Left ventricle myocardium inferior (tissue), 1 donor: ENCODE data around the gene CYP19A1. TPM values are rescaled to one million over a fixed set of nuclear protein-coding genes. Genes with fewer than 3 reads are reported as not detected.

Experiments
- DNase-seq: peaks from one replicate; pipeline ENCODE4 v3.0.0-alpha.2; 2020
- H3K27ac ChIP-seq: fragments of 200-600 bp; replicated peaks from 2 replicates; pipeline ENCODE4 v1.8.0; 2021
- H3K27me3 ChIP-seq: fragments of 200-600 bp; 2 replicates; pipeline ENCODE4 v1.8.0; 2021; ENCODE audit warnings: low read depth
- H3K36me3 ChIP-seq: fragments of 200-600 bp; 2 replicates; pipeline ENCODE4 v1.8.0; 2021
- H3K4me1 ChIP-seq: fragments of 200-600 bp; 2 replicates; pipeline ENCODE4 v1.8.0; 2021
- H3K4me3 ChIP-seq: fragments of 200-600 bp; 2 replicates; pipeline ENCODE4 v1.8.0; 2021; ENCODE audit warnings: mild to moderate bottlenecking, moderate library complexity
- H3K9me3 ChIP-seq: fragments of 200-600 bp; replicated peaks from 2 replicates; pipeline ENCODE4 v1.8.0; 2021
- CTCF ChIP-seq: fragments of 200-600 bp; IDR thresholded peaks from 2 replicates; pipeline ENCODE4 v1.8.0; 2021; ENCODE audit warnings: antibody characterized with exemption, mild to moderate bottlenecking, borderline replicate concordance
- intact Hi-C: fragments of 100-400 bp; cut with micrococcal nuclease; formaldehyde crosslinking; loops from one replicate; pipeline ENCODE4 v1.11.0; 2022
- total RNA-seq: library from RNA; stranded (reverse); fragmentation: NEBNext Ultra II Directional; extraction: Animal tissue kit (Norgen Biotek cat#: 25700); gene quantifications from one replicate; pipeline ENCODE4 v1.2.1, GENCODE V29; 2021
- donor health status: DM: no; HTN: yes; CAD: no; lungs with severe emphysema.

CYP19A1 gene
- total RNA-seq, 1 donor from 2014 or later, result 0.60 TPM

DNA sequence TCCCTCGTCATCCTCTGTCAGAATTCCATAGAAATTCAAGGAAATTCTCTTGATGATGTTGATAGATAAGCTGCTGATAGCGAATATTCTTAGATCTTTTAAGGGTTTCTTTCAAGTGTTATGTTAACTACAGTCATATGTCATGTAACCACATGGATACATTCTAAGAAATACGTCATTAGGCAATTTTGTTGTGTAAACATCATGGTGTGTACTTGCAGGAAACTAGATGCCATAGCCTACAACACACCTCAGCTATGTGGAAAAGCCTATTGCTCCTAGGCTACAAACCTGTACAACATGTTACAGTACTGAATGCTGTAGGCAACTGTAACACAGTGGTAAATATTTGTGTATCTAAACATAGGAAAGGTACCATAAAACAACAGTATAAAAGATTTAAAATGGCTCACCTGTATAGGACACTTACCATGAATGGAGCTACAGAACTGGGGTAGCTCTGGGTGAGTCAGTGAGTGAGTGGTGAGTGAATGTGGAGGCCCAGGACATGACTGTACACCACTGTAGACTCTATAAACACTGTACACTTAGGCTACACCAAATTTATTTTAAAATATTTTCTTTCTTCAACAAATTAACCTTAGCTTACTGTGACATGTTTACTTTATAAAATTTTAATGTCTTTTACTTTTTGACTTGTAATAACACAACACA is 37.7 kb upstream of the CYP19A1 start:
- H3K4me1 ChIP-seq, result peaks cover 9% of the 10 kb centered on the region
- intact Hi-C loops, result loop anchor here (10.0 kb wide), 1 partner anchor 141 kb away; no protein-coding TSS in a partner anchor
- H3K4me3 ChIP-seq, result no peak overlapping the region
- no peak for TF ChIP-seq CTCF
- no peaks in the 10 kb centered on the region for H3K36me3 ChIP-seq
- H3K9me3 ChIP-seq, result no peaks in the 10 kb centered on the region
- no peak for DNase-seq
- no peak overlapping the region for H3K27ac ChIP-seq
- no peaks in the 10 kb centered on the region for H3K27me3 ChIP-seq

DNA sequence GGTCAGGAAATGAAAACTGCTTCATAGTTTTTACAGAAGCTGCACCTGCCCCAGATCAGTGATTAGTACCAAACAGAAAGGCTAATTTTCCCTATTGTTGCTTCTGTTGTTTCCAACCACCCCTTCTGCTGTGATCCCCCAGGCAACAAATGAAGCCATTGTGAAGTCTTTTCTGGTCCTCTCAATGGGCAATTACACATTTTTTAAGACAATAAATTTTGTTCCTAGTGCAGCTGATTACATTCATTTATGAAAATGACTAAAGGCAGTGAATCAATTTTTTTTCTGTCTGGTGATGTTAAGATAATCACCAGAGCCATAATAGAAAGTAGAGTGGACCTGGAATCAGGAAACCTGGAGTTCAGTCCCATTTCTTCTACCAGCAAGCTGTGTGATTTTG is 35.7 kb upstream of the CYP19A1 start:
- no peaks in the 10 kb centered on the region for H3K36me3 ChIP-seq
- H3K4me1 ChIP-seq, result no peaks in the 10 kb centered on the region
- DNase-seq, result no peak
- TF ChIP-seq CTCF, result no peak
- H3K4me3 ChIP-seq, result no peak overlapping the region
- intact Hi-C loops, result loop anchor here (10.0 kb wide), 1 partner anchor 139 kb away; no protein-coding TSS in a partner anchor
- no peaks in the 10 kb centered on the region for H3K9me3 ChIP-seq
- no peak overlapping the region for H3K27ac ChIP-seq
- H3K27me3 ChIP-seq, result no peaks in the 10 kb centered on the region

- Histone ChIP-seq H3K27ac (no peak overlapping the region), H3K4me3 (no peak overlapping the region), H3K4me1 (no peaks in the 10 kb centered on the region), H3K36me3 (no peaks in the 10 kb centered on the region), H3K9me3 (no peaks in the 10 kb centered on the region), H3K27me3 (no peaks in the 10 kb centered on the region)
- intact Hi-C loops, result loop anchor here (10.0 kb wide), 1 partner anchor 136 kb away; no protein-coding TSS in a partner anchor
- no peak for TF ChIP-seq CTCF
- DNase-seq, result no peak
Measured at GRCh38 chr15:51371266-51371665, 32.9 kb upstream of the CYP19A1 start.

DNA sequence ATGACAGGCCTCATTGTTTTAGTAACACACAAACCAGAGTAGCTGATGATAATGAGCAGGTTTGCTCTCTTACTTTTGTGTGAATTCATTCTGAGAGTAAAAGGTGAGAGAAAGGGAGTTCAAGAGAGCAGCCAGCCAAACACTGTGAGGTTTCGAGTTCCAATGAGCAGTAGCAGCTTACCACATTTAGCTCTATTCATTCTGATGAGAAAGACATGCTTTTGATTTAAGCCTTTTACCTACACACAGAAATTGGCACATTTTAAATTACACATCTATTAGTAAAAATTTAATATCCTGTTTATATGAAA is 31.0 kb upstream of the CYP19A1 start:
- Histone ChIP-seq H3K9me3 (no peaks in the 10 kb centered on the region), H3K4me3 (no peak overlapping the region), H3K36me3 (no peaks in the 10 kb centered on the region), H3K4me1 (no peaks in the 10 kb centered on the region), H3K27ac (no peak overlapping the region), H3K27me3 (no peaks in the 10 kb centered on the region)
- no peak for DNase-seq
- no peak for TF ChIP-seq CTCF
- intact Hi-C loops, result no loop called here

GRCh38 chr15:51368751-51369450 is 30.5 kb upstream of the CYP19A1 start:
- no peaks in the 10 kb centered on the region for H3K27me3 ChIP-seq
- H3K9me3 ChIP-seq, result no peaks in the 10 kb centered on the region
- intact Hi-C loops, result no loop called here
- no peak for TF ChIP-seq CTCF
- no peaks in the 10 kb centered on the region for H3K4me1 ChIP-seq
- H3K4me3 ChIP-seq, result no peak overlapping the region
- DNase-seq, result no peak
- no peaks in the 10 kb centered on the region for H3K36me3 ChIP-seq
- no peak overlapping the region for H3K27ac ChIP-seq
